ENCODE results near the gene METTL16. TPM values are rescaled to one million over a fixed set of nuclear protein-coding genes. Genes with fewer than 3 reads are reported as not detected.
A peak's percentile ranks its signal among the peaks of the same experiment; 100 is the strongest.

The METTL16 gene, protein sequence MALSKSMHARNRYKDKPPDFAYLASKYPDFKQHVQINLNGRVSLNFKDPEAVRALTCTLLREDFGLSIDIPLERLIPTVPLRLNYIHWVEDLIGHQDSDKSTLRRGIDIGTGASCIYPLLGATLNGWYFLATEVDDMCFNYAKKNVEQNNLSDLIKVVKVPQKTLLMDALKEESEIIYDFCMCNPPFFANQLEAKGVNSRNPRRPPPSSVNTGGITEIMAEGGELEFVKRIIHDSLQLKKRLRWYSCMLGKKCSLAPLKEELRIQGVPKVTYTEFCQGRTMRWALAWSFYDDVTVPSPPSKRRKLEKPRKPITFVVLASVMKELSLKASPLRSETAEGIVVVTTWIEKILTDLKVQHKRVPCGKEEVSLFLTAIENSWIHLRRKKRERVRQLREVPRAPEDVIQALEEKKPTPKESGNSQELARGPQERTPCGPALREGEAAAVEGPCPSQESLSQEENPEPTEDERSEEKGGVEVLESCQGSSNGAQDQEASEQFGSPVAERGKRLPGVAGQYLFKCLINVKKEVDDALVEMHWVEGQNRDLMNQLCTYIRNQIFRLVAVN
- total RNA-seq = 10 to 100 TPM; 30.4 to 48.9 (median 44.7) TPM

DNA sequence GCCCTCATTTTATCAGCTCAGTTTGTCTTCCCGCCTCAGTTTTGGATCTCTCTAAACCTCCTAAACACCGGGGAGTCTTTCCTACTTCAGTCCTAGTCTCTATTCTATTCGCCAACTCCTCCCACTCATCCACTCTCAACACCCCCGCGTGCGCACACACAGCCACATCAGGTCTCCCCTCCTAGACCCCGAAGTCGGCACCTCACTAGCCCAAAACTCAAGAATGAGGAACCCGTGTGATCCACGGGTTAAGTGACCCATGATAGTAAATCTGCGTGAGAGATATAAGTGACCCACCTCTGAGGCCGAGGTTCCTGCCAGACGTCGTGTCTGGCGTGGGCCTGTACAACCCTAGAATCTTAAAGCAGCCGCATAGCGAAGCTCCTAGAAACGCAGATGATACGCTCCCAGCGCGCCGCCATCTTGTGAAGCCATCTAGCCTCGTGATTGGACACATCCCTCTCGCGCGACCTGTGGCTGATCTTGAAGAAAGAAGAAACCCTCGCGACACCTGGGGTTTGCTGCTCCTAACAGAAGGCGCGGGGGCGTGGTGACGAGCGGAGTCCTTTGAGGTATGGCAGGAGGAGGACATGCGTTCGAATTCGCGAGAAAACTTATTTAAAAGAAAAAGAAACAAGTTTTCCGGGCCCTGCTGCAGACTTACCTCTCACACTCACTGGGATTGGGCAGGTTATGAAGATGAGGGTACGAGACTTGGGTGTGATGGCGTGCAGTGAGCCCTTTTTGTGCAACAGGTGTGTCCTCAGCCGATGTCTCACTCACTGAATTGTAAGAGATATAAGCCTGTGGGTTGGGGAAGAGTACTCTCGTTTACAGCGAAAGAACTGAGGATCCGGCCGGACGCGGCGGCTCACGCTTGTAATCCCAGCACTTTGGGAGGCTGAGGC, at the start of gene METTL16:
Gene METTL16 (minus strand): TSS at position 427 of the 908 bp plus-strand sequence. CDS start 9,557 bp downstream, outside the sequence.
- intact Hi-C loops (cut with DNase I) = no loop called here
- Histone ChIP-seq H3K27me3 (no peaks in the 10 kb centered on the region), H3K4me3 (replicated peaks in 1 of 3) (peak within 1 kb of the TSS; percentile 27 to 99 (median 53)), H3K9me3 (no peaks in the 10 kb centered on the region), H3K4me1 (peaks cover 21 to 36% of the 10 kb centered on the region in 2 donors), H3K36me3 (no peaks in the 10 kb centered on the region), H3K27ac (peak within 1 kb of the TSS; percentile 80 to 92 (median 90))
- whole genome bisulfite sequencing, 2 donors = 0% methylated on average over 46 to 49 of the region's 49 CpGs
- peak; percentile 99 for DNase-seq
- TF ChIP-seq POLR2A (IDR thresholded peaks at IDR 0.05) = peak in 1 of 2 donors; percentile 89
- TF ChIP-seq, protein P1, sequence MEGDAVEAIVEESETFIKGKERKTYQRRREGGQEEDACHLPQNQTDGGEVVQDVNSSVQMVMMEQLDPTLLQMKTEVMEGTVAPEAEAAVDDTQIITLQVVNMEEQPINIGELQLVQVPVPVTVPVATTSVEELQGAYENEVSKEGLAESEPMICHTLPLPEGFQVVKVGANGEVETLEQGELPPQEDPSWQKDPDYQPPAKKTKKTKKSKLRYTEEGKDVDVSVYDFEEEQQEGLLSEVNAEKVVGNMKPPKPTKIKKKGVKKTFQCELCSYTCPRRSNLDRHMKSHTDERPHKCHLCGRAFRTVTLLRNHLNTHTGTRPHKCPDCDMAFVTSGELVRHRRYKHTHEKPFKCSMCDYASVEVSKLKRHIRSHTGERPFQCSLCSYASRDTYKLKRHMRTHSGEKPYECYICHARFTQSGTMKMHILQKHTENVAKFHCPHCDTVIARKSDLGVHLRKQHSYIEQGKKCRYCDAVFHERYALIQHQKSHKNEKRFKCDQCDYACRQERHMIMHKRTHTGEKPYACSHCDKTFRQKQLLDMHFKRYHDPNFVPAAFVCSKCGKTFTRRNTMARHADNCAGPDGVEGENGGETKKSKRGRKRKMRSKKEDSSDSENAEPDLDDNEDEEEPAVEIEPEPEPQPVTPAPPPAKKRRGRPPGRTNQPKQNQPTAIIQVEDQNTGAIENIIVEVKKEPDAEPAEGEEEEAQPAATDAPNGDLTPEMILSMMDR (IDR thresholded peaks at IDR 0.05) = no peak

DNA sequence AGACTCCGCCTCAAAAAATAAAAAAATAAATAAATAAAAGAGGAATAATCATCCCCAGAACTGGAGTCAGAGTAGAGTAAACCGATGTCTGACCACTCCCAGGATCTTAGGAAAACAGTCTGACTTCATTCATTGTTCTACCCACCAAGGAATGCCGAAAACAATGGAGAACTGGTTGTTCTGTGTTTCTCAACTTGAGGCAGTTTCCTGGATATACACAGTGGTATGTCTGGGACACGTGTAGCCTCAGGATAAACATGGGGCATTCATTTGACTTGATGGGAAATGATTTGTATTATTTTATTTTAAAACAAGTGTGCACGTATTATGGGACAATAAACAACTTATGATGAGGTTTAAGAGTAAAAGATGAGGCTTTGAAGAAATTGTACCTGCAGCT, 49.0 kb upstream of the METTL16 start:
- DNase-seq = no peak
- intact Hi-C loops (cut with DNase I) = no loop called here
- 81 to 94% methylated on average over 5 of the region's 5 CpGs for whole genome bisulfite sequencing, 2 donors
- Histone ChIP-seq H3K4me3 (replicated peaks in 1 of 3) (no peak overlapping the region), H3K4me1 (no peaks in the 10 kb centered on the region), H3K36me3 (no peaks in the 10 kb centered on the region), H3K27me3 (no peaks in the 10 kb centered on the region), H3K9me3 (no peaks in the 10 kb centered on the region), H3K27ac (no peak overlapping the region)
- no peak for TF ChIP-seq POLR2A (IDR thresholded peaks at IDR 0.05)
- TF ChIP-seq, protein P1 (IDR thresholded peaks at IDR 0.05) = no peak

DNA sequence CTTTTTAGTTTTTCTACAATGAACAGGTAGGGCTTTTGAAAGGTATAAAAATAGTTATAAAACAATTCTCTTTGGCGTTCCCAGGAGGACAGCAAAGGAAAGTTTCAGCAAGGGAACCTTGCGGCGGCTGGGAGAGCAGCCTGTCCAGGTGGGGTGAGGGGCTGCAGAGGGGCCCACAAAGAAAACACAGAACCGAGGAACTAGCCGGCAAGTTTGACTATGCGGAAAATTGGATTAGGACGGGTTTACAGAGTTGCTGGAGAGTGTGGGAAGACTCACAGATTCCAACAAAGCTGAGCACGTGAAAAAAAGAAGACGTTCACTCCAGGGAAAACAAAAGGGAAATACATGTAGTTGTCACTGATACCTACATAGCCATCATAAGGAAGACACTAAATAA, 40.2 kb upstream of the METTL16 start:
- TF ChIP-seq POLR2A (IDR thresholded peaks at IDR 0.05) = no peak
- TF ChIP-seq, protein P1 (IDR thresholded peaks at IDR 0.05) = no peak
- H3K4me1 ChIP-seq = peaks cover 0 to 5% of the 10 kb centered on the region in 2 donors
- H3K27ac ChIP-seq = no peak overlapping the region
- H3K4me3 ChIP-seq (replicated peaks in 1 of 3) = no peak overlapping the region
- H3K9me3 ChIP-seq = no peaks in the 10 kb centered on the region
- intact Hi-C loops (cut with DNase I) = no loop called here
- WGBS, 2 donors = 42 to 48% methylated on average over 9 of the region's 9 CpGs
- H3K27me3 ChIP-seq = no peaks in the 10 kb centered on the region
- no peaks in the 10 kb centered on the region for H3K36me3 ChIP-seq
- DNase-seq = no peak

DNA sequence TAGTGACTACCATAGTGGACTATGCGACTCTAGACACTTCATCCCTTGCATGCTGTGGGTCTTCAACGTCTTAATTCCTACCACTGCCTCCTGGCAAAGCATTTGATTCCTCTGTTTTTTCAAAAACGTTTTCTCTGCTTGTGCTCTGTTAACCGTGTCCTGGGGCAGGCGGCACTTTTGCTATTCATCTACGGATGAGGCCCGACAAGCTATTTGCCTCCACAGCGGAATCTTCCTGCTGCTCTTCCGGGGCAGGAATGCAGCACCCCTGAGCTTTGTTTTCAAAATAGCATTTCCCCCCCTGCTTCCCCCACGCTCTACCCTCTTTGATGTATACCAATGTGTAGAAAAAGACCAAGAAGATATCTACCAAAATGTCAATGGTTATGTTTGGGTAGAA, 39.8 kb upstream of the METTL16 start:
- no peak for TF ChIP-seq POLR2A (IDR thresholded peaks at IDR 0.05)
- TF ChIP-seq, protein P1 (IDR thresholded peaks at IDR 0.05) = no peak
- Histone ChIP-seq H3K36me3 (no peaks in the 10 kb centered on the region), H3K27ac (no peak overlapping the region), H3K9me3 (no peaks in the 10 kb centered on the region), H3K4me1 (peaks cover 0 to 5% of the 10 kb centered on the region in 2 donors), H3K27me3 (no peaks in the 10 kb centered on the region), H3K4me3 (replicated peaks in 1 of 3) (no peak overlapping the region)
- WGBS, 2 donors = 17 to 19% methylated on average over 10 of the region's 10 CpGs
- peak; percentile 10 to 29 for DNase-seq
- intact Hi-C loops (cut with DNase I) = no loop called here

Data from thyroid gland (tissue), 4 donors.